Endothelial cell of umbilical vein (primary cell): ENCODE data around the gene LCLAT1. TPM values are rescaled to one million over a fixed set of nuclear protein-coding genes. Genes with fewer than 3 reads are reported as not detected.

Experiments used
- BruUV-seq: library from RNA; stranded (reverse); fragments of 400-500 nt; replicated peaks from 2 replicates; lab custom pipeline; 2021; lab: Mats Ljungman, UMichigan
- CTCF ChIA-PET: fragments of 300-600, 350-600 bp; sonication (Branson Sonifier 250); formaldehyde crosslinking; loops from one replicate; lab custom pipeline; 2021; ENCODE audit warnings: antibody characterized with exemption, inconsistent platforms; lab: Charles Lee
- POLR2A ChIA-PET: fragments of 300-600, 350-600 bp; sonication (Branson Sonifier 250); formaldehyde crosslinking; loops from one replicate; lab custom pipeline; 2021; ENCODE audit warnings: antibody characterized with exemption, inconsistent platforms; lab: Charles Lee
- DNase-seq: peaks from one replicate; pipeline ENCODE4 v3.0.0-alpha.2; 2011; ENCODE audit warnings: low read depth, low spot score
- FAIRE-seq: peaks from 2 replicates; lab custom pipeline; 2011; peaks lifted over from hg19 to GRCh38; lab: Jason Lieb, UNC
- H2AFZ ChIP-seq: 2 replicates; pipeline ENCODE4 v1.6.0; 2012; ENCODE audit warnings: low read depth, low read length, control low read depth, inconsistent platforms
- H3K27ac ChIP-seq: 2 replicates; pipeline ENCODE4 v1.5.1; 2011; ENCODE audit warnings: low read depth, mild to moderate bottlenecking, control low read depth, low read length, moderate library complexity; ENCODE audit not compliant: insufficient read depth
- H3K27me3 ChIP-seq, 2 experiments: 2 replicates each; pipeline versions ENCODE4 v1.6.0 to v1.6.1; 2011; ENCODE audit warnings: low read length in 2 of 2, mixed read lengths in 1 of 2; ENCODE audit not compliant: control insufficient read depth in 2 of 2, insufficient read depth in 2 of 2
- H3K36me3 ChIP-seq, 2 experiments: 2 replicates in 1 of 2; 3 replicates in 1 of 2; pipeline ENCODE4 v1.5.1; 2011; ENCODE audit warnings: low read length in 2 of 2, mild to moderate bottlenecking in 1 of 2, moderate library complexity in 1 of 2; ENCODE audit not compliant: control insufficient read depth in 2 of 2, insufficient read depth in 2 of 2; ENCODE audit errors: extremely low read depth in 1 of 2
- H3K4me1 ChIP-seq: 3 replicates; pipeline ENCODE4 v1.5.1; 2011; ENCODE audit warnings: mild to moderate bottlenecking, low read length; ENCODE audit not compliant: control insufficient read depth, insufficient read depth; ENCODE audit errors: extremely low read depth
- H3K4me2 ChIP-seq: 2 replicates; pipeline ENCODE4 v1.6.1; 2011; ENCODE audit warnings: low read length, control low read depth, mixed read lengths; ENCODE audit not compliant: insufficient read depth
- H3K4me3 ChIP-seq, 3 experiments: fragments of 200-600 bp in 1 of 3; sonication (generic), shearing (Covaris generic) in 1 of 3; replicated peaks in 1 of 3; 2 replicates each; pipeline ENCODE4 v1.5.1; 2011 to 2016; ENCODE audit warnings: control low read depth in 3 of 3, low read length in 3 of 3, mild to moderate bottlenecking in 2 of 3, inconsistent platforms in 1 of 3, low read depth in 1 of 3, moderate library complexity in 1 of 3; ENCODE audit not compliant: insufficient read depth in 1 of 3
- H3K79me2 ChIP-seq: 2 replicates; pipeline ENCODE4 v1.6.0; 2012; ENCODE audit warnings: low read length, inconsistent platforms; ENCODE audit not compliant: control insufficient read depth, insufficient read depth
- H3K9ac ChIP-seq: replicated peaks from 2 replicates; pipeline ENCODE3; 2011; ENCODE audit warnings: low read length, control low read depth; ENCODE audit not compliant: insufficient read depth; ENCODE audit errors: extremely low read depth
- H3K9me1 ChIP-seq: replicated peaks from 3 replicates; pipeline ENCODE4 v1.6.0; 2011; ENCODE audit warnings: mild to moderate bottlenecking, low read length; ENCODE audit not compliant: control insufficient read depth, insufficient read depth; ENCODE audit errors: extremely low read depth
- H3K9me3 ChIP-seq: replicated peaks from 2 replicates; pipeline ENCODE4 v1.5.1; 2012; ENCODE audit warnings: low read length, inconsistent platforms; ENCODE audit not compliant: control insufficient read depth, insufficient read depth
- H4K20me1 ChIP-seq: replicated peaks from 2 replicates; pipeline ENCODE3; 2011; ENCODE audit warnings: mild to moderate bottlenecking, low read length; ENCODE audit not compliant: control insufficient read depth, insufficient read depth; ENCODE audit errors: extremely low read depth
- CTCF ChIP-seq, 2 donors: IDR thresholded peaks; 1 replicate in 1 of 2; 2 replicates in 1 of 2; pipeline ENCODE4 v1.5.1; 2011; ENCODE audit warnings: low read length in 2 of 2, mild to moderate bottlenecking in 2 of 2, moderate library complexity in 2 of 2, control low read depth in 1 of 2, inconsistent platforms in 1 of 2, low read depth in 1 of 2; ENCODE audit not compliant: insufficient read depth in 1 of 2; ENCODE audit errors: extremely low read depth in 1 of 2
- EZH2 ChIP-seq: IDR thresholded peaks from 2 replicates; pipeline ENCODE4 v1.6.1; 2012; ENCODE audit warnings: borderline replicate concordance, low read depth, mild to moderate bottlenecking, moderate library complexity, low read length, inconsistent platforms; ENCODE audit not compliant: severe bottlenecking
- FOS ChIP-seq: IDR thresholded peaks from 2 replicates; pipeline ENCODE4 v1.6.1; 2011; ENCODE audit warnings: mild to moderate bottlenecking, low read length, moderate library complexity, borderline replicate concordance; ENCODE audit not compliant: insufficient read depth
- GATA2 ChIP-seq: IDR thresholded peaks from 2 replicates; pipeline ENCODE4 v1.7.0; 2011; ENCODE audit warnings: low read depth, mild to moderate bottlenecking, moderate library complexity, mixed read lengths, low read length; ENCODE audit not compliant: insufficient read length, insufficient read depth
- JUN ChIP-seq: IDR thresholded peaks from 2 replicates; pipeline ENCODE4 v1.6.1; 2011; ENCODE audit warnings: borderline replicate concordance, low read depth; ENCODE audit not compliant: insufficient read length, insufficient read depth
- MAX ChIP-seq: IDR thresholded peaks from 2 replicates; pipeline ENCODE4 v1.6.1; 2011; ENCODE audit not compliant: insufficient read depth, insufficient read length
- MYC ChIP-seq: IDR thresholded peaks from one replicate; pipeline ENCODE4 v1.6.1; 2011; ENCODE audit warnings: mild to moderate bottlenecking, low read depth, low read length
- POLR2A ChIP-seq: IDR thresholded peaks from 2 replicates; pipeline ENCODE4 v1.6.1; 2012; ENCODE audit warnings: low read depth, mild to moderate bottlenecking, control low read depth, low read length
- POLR2AphosphoS5 ChIP-seq: IDR thresholded peaks from 2 replicates; pipeline ENCODE4 v1.6.1; 2012; ENCODE audit warnings: low read depth, mild to moderate bottlenecking, control low read depth, low read length, moderate library complexity; ENCODE audit not compliant: insufficient read depth
- dilution Hi-C: fragments of 300-500 bp; cut with MboI; formaldehyde crosslinking; loops from one replicate; pipeline ENCODE4 v1.15.0; 2019; ENCODE audit warnings: low sequenced_read_pairs; ENCODE audit not compliant: extremely low pct_ligation_motif_present
- intact Hi-C: fragments of 100-400 bp; cut with micrococcal nuclease; formaldehyde crosslinking; loops from one replicate; pipeline ENCODE4 v1.10.0; 2022
- polyA plus RNA-seq, 4 experiments: library from polyadenylated mRNA; depleted of rRNA in 3 of 4; stranded (reverse) in 3 of 4; unstranded in 1 of 4; fragments of >200 nt; gene quantifications; 2 replicates each; pipeline versions ENCODE4 v1.2.1 to v1.2.3, GENCODE V29; 2011 to 2012; ENCODE audit warnings: missing spikeins in 1 of 4
- total RNA-seq: library from RNA; stranded (reverse); gene quantifications from 2 replicates; pipeline ENCODE4 v1.2.3, GENCODE V29; 2021

The LCLAT1 gene
- total and polyA plus RNA-seq, 2 donors (not counting 3 experiments of a cell fraction or from before 2014, with no cell fraction given), result 6.1 to 20.8 TPM

- no TSS peak for BruUV-seq
- Histone ChIP-seq H3K27me3 (no peaks in the 10 kb centered on the region), H3K27ac (no peak overlapping the region), H3K4me3 (no peak overlapping the region), H4K20me1 (no peaks in the 10 kb centered on the region), H3K79me2 (peaks cover 17% of the 10 kb centered on the region), H3K4me1 (no peaks in the 10 kb centered on the region), H3K4me2 (no peak overlapping the region), H2AFZ (no peak overlapping the region), H3K9me1 (no peaks in the 10 kb centered on the region), H3K9me3 (no peaks in the 10 kb centered on the region), H3K9ac (no peak overlapping the region), H3K36me3 (no peaks in the 10 kb centered on the region)
- intact Hi-C loops, result no loop called here
- dilution Hi-C loops, result no loop called here
- FAIRE-seq (no peak), DNase-seq (no peak)
- POLR2A ChIA-PET, result no interaction called here
- CTCF ChIA-PET, result no interaction called here
- TF ChIP-seq MYC, result no peak
Measured at GRCh38 chr2:30454571-30454970, 7.5 kb downstream of the LCLAT1 start.

GRCh38 chr2:30455114-30455738 lies 8.2 kb downstream of the LCLAT1 start:
- Histone ChIP-seq H3K27me3 (no peaks in the 10 kb centered on the region), H3K4me3 (no peak overlapping the region), H3K79me2 (peaks cover 14% of the 10 kb centered on the region), H3K9me1 (no peaks in the 10 kb centered on the region), H3K27ac (no peak overlapping the region), H3K9me3 (no peaks in the 10 kb centered on the region), H3K36me3 (no peaks in the 10 kb centered on the region), H3K4me1 (no peaks in the 10 kb centered on the region), H2AFZ (no peak overlapping the region), H3K9ac (no peak overlapping the region), H4K20me1 (no peaks in the 10 kb centered on the region), H3K4me2 (no peak overlapping the region)
- DNase-seq (no peak), FAIRE-seq (no peak)
- BruUV-seq, result no TSS peak
- CTCF ChIA-PET, result no interaction called here
- POLR2A ChIA-PET, result no interaction called here
- dilution Hi-C loops, result no loop called here
- intact Hi-C loops, result no loop called here
- no peak for TF ChIP-seq CTCF (IDR thresholded peaks at IDR 0.05; ENCODE audit: extremely low read depth in 1 of 2, insufficient read depth in 1 of 2, low read depth in 1 of 2, low read length in 2 of 2)
- TF ChIP-seq POLR2A, result no peak
- TF ChIP-seq MAX, result no peak
- no peak for TF ChIP-seq JUN
- TF ChIP-seq FOS, result no peak
- TF ChIP-seq MYC, result no peak
- no peak for TF ChIP-seq POLR2AphosphoS5
- no peak for TF ChIP-seq GATA2
- TF ChIP-seq EZH2, result no peak
